MCF 10A (cell line): ENCODE measurements around the gene TMUB2. TPM values are rescaled to one million over a fixed set of nuclear protein-coding genes. Genes with fewer than 3 reads are reported as not detected.
A peak's percentile ranks its signal among the peaks of the same experiment; 100 is the strongest.

Source experiments
- BruUV-seq: library from RNA; stranded (reverse); fragments of 400-500 nt; replicated peaks from 2 replicates; lab custom pipeline; 2021; lab: Mats Ljungman, UMichigan
- CTCF ChIA-PET: fragments of 300-600 bp; sonication (Branson Sonifier 250); formaldehyde crosslinking; extraction: SDS; loops from one replicate; lab custom pipeline; 2021; ENCODE audit warnings: antibody characterized with exemption, inconsistent platforms; lab: Yijun Ruan, JAX
- POLR2A ChIA-PET: fragments of 300-600, 350-650 bp; sonication (Branson Sonifier 250); formaldehyde crosslinking; extraction: SDS; loops from one replicate; lab custom pipeline; 2020; ENCODE audit warnings: antibody characterized with exemption, inconsistent platforms; lab: Yijun Ruan, JAX
- DNase-seq: peaks from one replicate; pipeline ENCODE4 v3.0.0-alpha.2; 2018; ENCODE audit not compliant: unreplicated experiment
- H3K27ac Mint-ChIP-seq: one replicate; pipeline ENCODE4 v1.8.0; 2022; ENCODE audit warnings: mild to moderate bottlenecking, low read depth, mixed read lengths; ENCODE audit not compliant: unreplicated experiment
- H3K27me3 Mint-ChIP-seq: one replicate; pipeline ENCODE4 v1.8.0; 2022; ENCODE audit warnings: mixed read lengths; ENCODE audit not compliant: insufficient read depth, unreplicated experiment
- H3K36me3 Mint-ChIP-seq: one replicate; pipeline ENCODE4 v1.8.0; 2022; ENCODE audit warnings: mild to moderate bottlenecking, moderate library complexity, mixed read lengths; ENCODE audit not compliant: insufficient read depth, unreplicated experiment
- H3K4me1 Mint-ChIP-seq: one replicate; pipeline ENCODE4 v1.8.0; 2022; ENCODE audit warnings: mixed read lengths; ENCODE audit not compliant: insufficient read depth, unreplicated experiment
- H3K4me3 Mint-ChIP-seq: one replicate; pipeline ENCODE4 v1.8.0; 2022; ENCODE audit warnings: mild to moderate bottlenecking, moderate library complexity, mixed read lengths; ENCODE audit not compliant: unreplicated experiment
- H3K9me3 Mint-ChIP-seq: one replicate; pipeline ENCODE4 v1.8.0; 2022; ENCODE audit warnings: mixed read lengths; ENCODE audit not compliant: unreplicated experiment
- intact Hi-C: fragments of 100-400 bp; cut with micrococcal nuclease; formaldehyde crosslinking; loops from 2 replicates; pipeline ENCODE4 v1.14.1; 2022
- total RNA-seq: library from RNA; stranded (reverse); gene quantifications from 2 replicates; pipeline ENCODE4 v1.2.3, GENCODE V29; 2022
- TF ChIP-seq, protein P1 (sequence below): fragments of 200-600 bp; IDR thresholded peaks from one replicate; pipeline ENCODE4 v1.8.0; 2022; ENCODE audit warnings: antibody characterized with exemption, mild to moderate bottlenecking; ENCODE audit not compliant: unreplicated experiment

The TMUB2 gene
- total RNA-seq, 1 experiment from 2014 or later = 26.5 TPM

DNA sequence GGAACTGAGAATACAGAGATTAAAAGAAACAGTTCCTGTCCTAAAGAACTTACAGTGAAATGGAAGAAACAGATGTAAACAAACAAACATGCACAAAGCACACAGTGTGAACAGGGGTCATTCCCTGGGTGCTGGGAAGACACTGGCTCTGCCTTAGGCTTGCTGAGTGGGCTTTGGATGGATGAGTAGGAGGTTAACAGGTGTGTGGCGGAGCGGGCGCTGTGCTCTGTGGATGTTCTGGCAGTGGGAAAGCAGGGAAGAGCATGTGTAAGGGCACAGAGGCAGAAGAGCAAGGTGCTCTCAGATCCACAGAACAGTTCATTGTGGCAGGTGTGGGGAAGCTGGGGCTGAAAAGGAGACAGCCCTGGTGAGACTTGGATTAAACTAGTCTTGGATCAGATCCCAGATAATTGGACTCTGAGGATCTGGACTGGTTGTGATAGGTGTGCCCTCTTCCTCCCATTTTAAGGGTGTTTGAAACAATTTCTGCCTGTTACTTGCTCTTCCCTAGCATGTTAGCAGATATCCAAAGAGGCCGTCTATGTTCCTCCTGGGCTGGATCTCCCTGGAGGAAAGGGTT lies 36.9 kb upstream of the TMUB2 start:
- intact Hi-C loops = no loop called here
- CTCF ChIA-PET = interaction anchor here (1.6 kb wide), 1 partner anchor 21 kb away, joined by 3 read pairs; the partner anchor contains the start of gene ASB16

DNA sequence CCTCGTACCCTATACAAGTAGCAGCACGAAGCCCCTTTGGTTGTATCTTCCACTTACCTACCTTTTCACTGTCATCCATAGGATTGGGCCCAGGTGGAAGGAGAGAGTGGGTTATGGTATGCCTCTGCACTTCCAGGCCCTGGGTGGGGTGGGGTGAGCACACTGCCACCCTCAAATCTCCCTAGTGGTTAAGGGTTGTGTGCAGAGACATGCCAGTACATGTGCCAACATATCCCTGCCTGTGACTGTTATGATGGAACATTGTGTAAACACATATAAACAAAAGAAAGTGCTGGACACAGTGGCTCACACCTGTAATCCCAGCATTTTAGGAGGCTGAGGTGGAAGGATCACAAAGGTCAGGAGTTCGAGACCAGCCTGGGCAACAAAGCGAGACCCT lies 33.9 kb upstream of the TMUB2 start:
- DNase-seq = peak; percentile 78
- no peaks in the 10 kb centered on the region for H3K9me3 Mint-ChIP-seq
- intact Hi-C loops = no loop called here
- peaks cover 37% of the 10 kb centered on the region for H3K36me3 Mint-ChIP-seq
- no peaks in the 10 kb centered on the region for H3K27me3 Mint-ChIP-seq
- ChIA-PET CTCF (interaction anchor here (0.7 to 1.6 kb wide), 3 partner anchors 14 to 24 kb away, joined by 3 to 5 read pairs (median 4); no protein-coding TSS in a partner anchor), POLR2A (interaction anchor here (0.6 to 4.4 kb wide), 6 partner anchors 9 to 34 kb away, joined by 3 to 18 read pairs (median 6); partner anchors contain the start of genes HDAC5 and TMUB2)
- H3K27ac Mint-ChIP-seq = peak overlapping the region; percentile 98
- BruUV-seq = no TSS peak
- TF ChIP-seq, protein P1, sequence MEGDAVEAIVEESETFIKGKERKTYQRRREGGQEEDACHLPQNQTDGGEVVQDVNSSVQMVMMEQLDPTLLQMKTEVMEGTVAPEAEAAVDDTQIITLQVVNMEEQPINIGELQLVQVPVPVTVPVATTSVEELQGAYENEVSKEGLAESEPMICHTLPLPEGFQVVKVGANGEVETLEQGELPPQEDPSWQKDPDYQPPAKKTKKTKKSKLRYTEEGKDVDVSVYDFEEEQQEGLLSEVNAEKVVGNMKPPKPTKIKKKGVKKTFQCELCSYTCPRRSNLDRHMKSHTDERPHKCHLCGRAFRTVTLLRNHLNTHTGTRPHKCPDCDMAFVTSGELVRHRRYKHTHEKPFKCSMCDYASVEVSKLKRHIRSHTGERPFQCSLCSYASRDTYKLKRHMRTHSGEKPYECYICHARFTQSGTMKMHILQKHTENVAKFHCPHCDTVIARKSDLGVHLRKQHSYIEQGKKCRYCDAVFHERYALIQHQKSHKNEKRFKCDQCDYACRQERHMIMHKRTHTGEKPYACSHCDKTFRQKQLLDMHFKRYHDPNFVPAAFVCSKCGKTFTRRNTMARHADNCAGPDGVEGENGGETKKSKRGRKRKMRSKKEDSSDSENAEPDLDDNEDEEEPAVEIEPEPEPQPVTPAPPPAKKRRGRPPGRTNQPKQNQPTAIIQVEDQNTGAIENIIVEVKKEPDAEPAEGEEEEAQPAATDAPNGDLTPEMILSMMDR = no peak
- peak overlapping the region; percentile 46 for H3K4me3 Mint-ChIP-seq
- H3K4me1 Mint-ChIP-seq = peaks cover 25% of the 10 kb centered on the region

More for the DNA sequence above, 36.9 kb upstream of the TMUB2 start:
- no TSS peak for BruUV-seq
- TF ChIP-seq, protein P1 = no peak
- Mint-ChIP-seq H3K4me1 (peaks cover 38% of the 10 kb centered on the region), H3K27me3 (no peaks in the 10 kb centered on the region), H3K27ac (peak overlapping the region; percentile 39), H3K9me3 (no peaks in the 10 kb centered on the region), H3K4me3 (no peak overlapping the region), H3K36me3 (peaks cover 41% of the 10 kb centered on the region)
- POLR2A ChIA-PET = interaction anchor here (4.4 kb wide), 1 partner anchor 37 kb away, joined by 18 read pairs; the partner anchor contains the start of gene TMUB2
- DNase-seq = no peak

DNA sequence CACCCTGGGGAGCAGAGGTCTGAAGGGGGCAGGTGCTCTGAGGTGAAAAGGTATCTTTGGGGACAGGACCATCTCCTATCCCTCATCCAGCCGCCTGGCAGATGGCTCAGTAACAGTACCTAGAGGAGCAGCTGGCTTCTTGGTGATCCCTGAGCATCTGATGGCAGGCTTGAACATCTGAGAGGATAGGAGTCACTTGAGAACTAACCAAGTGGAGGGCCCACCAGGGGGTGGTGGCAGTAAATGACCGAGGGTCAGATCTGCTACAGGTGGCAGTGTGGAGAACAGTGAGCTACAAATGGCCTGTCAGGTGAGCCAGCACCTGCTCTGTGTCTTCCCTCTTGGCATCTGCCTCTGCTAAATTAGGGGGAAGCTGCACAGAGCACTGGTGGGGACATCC lies 31.3 kb upstream of the TMUB2 start:
- no TSS peak for BruUV-seq
- Mint-ChIP-seq H3K4me3 (no peak overlapping the region), H3K36me3 (peaks cover 41% of the 10 kb centered on the region), H3K27me3 (no peaks in the 10 kb centered on the region), H3K9me3 (no peaks in the 10 kb centered on the region), H3K4me1 (peaks cover 19% of the 10 kb centered on the region), H3K27ac (no peak overlapping the region)
- TF ChIP-seq, protein P1 = no peak
- POLR2A ChIA-PET = interaction anchor here (0.8 to 2.1 kb wide), 3 partner anchors 10 to 32 kb away, joined by 4 to 5 read pairs (median 4); partner anchors contain the start of gene HDAC5
- intact Hi-C loops = no loop called here
- DNase-seq = no peak
- CTCF ChIA-PET = interaction anchor here (0.6 to 1.5 kb wide), 3 partner anchors 10 to 29 kb away, joined by 3 to 4 read pairs (median 3); no protein-coding TSS in a partner anchor

DNA sequence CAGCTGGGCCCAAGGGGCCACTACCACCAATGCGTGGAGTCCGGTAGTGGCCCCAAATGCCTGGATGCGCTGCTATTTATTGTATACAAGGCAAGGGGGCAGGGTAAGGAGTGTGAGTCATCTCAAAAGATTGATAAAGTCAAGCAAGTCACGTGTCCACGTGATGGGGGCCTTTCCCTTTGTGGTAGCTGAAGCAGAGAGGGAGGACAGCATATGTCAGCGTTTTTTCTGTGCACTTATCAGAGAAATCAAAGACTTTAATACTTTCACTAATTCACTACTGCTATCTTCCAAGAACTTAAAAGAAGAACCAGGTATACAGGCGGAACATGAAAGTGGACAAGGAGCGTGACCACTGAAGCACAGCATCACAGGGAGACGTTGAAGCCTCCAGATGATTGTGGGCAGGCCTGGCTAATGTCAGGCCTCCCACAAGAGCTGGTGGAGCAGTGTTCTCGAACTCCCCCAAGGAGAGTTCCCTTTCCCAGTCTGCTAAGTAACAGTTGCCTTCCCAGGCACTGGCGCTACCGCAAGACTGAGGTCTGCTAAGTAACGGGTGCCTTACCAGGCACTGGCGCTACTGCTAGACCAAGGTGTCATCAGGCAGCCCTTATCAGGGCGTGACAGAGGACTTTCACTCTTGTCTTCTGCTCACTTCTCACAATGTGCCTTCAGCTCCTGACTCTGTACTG lies 27.1 kb upstream of the TMUB2 start:
- ChIA-PET POLR2A (interaction anchor here (0.6 kb wide), 1 partner anchor 14 kb away, joined by 4 read pairs; no protein-coding TSS in a partner anchor), CTCF (interaction anchor here (0.6 to 0.9 kb wide), 4 partner anchors 8 to 123 kb away, joined by 3 read pairs; no protein-coding TSS in a partner anchor)
- Mint-ChIP-seq H3K36me3 (peaks cover 25% of the 10 kb centered on the region), H3K27ac (peak overlapping the region; percentile 64), H3K4me3 (no peak overlapping the region), H3K9me3 (no peaks in the 10 kb centered on the region), H3K27me3 (no peaks in the 10 kb centered on the region), H3K4me1 (no peaks in the 10 kb centered on the region)
- no TSS peak for BruUV-seq
- no peak for DNase-seq
- intact Hi-C loops = no loop called here
- TF ChIP-seq, protein P1 = no peak
